ENCODE measurements around the gene MYPOP.

MYPOP gene

DNA sequence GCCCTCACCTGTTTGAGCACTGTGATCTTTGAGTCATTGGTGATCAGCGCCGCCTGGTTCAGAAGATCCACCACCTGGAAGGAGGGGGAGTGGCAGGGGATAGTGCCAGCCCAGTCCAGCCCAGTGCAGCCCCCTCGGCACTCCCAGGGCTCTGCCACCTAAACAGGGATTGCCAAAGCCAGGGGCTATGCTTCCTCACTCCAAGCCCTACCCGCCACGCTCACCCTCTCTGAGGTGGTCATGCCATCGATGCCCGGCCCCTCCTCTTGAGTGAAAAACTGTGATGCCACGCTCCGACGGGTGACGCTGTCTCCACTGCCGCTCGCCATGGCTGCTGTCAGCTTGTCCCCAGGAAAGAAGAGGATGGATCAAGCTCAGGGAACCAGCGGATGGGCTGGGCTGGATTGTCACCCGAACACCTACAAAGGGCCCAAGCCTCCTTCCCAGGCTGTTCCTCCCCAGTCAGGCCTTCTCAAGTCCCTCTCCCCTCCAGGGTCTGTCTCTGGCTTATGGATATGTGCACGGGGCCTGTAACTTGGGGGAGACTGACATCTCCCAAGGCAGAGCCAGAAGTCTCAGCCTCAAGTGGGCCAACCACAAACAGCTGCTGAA is 48.1 kb downstream of the MYPOP start:
- no peaks in the 10 kb centered on the region for H3K4me1 ChIP-seq
- no peak for TF ChIP-seq Cebpa-rat (IDR thresholded peaks at IDR 0.05)
- peaks cover 91 to 100% (median 95%) of the 10 kb centered on the region in 11 experiments for H3K36me3 ChIP-seq
- no peak overlapping the region for H3K27ac ChIP-seq
- no peaks in the 10 kb centered on the region for H3K27me3 ChIP-seq
- no peak overlapping the region for H3K4me2 ChIP-seq
- H3K9me3 ChIP-seq (replicated peaks in 1 of 11) = no peaks in the 10 kb centered on the region
- no peak overlapping the region for H3K4me3 ChIP-seq
- H4K20me1 ChIP-seq = peaks cover 25 to 99% (median 81%) of the 10 kb centered on the region in 11 experiments
- H3K9ac ChIP-seq = no peak overlapping the region

DNA sequence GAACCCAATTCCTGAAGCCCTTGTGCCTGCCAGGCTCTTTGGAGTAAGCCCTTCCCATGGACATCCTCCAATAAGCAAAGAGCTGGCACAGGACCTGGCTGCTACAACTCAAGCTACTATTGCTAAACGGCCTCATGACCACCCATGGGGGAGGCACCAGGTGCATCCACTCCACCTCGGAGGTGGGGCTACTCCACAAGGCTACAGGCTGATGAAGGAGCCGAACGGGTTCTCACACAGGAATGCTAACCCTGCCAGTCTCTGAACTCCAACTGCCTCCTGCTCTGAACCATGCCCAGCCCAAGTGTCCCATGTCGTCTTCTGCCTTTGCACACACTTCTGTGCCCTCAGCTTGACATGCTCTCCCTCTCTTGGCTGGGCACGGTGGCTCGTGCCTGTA is 49.4 kb downstream of the MYPOP start:
- H3K27ac ChIP-seq = no peak overlapping the region
- peaks cover 25 to 99% (median 71%) of the 10 kb centered on the region in 11 experiments for H4K20me1 ChIP-seq
- H3K9ac ChIP-seq = no peak overlapping the region
- H3K4me3 ChIP-seq = no peak overlapping the region
- no peak overlapping the region for H3K4me2 ChIP-seq
- TF ChIP-seq Cebpa-rat (IDR thresholded peaks at IDR 0.05) = no peak
- no peaks in the 10 kb centered on the region for H3K27me3 ChIP-seq
- H3K9me3 ChIP-seq (replicated peaks in 1 of 11) = no peaks in the 10 kb centered on the region
- no peaks in the 10 kb centered on the region for H3K4me1 ChIP-seq
- H3K36me3 ChIP-seq = peaks cover 92 to 100% (median 95%) of the 10 kb centered on the region in 11 experiments

DNA sequence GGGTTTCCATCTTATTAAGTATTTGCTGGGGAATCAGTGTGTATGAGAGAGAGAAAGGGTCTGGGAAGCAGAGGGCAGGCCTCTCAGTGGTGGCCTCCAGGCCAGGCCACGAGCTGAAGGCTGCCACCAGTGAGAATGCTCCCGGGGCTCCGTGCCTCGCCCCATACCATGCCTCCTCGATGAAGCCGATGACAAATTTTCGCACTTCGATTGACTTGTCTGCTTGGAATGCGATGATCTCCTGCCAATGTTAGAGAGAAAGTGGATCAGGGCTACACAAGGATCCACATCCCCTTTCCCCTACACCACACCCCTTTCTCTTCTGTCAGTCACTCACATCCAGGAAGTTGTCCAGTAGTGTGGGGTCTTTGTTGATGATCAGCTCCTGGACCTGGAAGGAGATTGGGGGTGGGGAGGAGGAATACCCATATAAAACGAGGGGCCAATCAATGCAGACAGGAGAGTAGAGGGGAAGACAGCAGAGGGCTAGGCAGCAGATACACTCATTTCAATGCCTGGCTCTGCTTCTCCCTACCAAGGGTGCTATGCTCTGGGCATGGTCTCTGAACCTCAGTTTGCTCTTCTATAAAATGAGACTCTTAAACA is 50.2 kb downstream of the MYPOP start:
- Histone ChIP-seq H3K36me3 (peaks cover 96 to 100% (median 100%) of the 10 kb centered on the region in 11 experiments), H3K27me3 (no peaks in the 10 kb centered on the region), H3K27ac (no peak overlapping the region), H3K4me3 (no peak overlapping the region), H4K20me1 (peaks cover 25 to 97% (median 67%) of the 10 kb centered on the region in 11 experiments), H3K9ac (no peak overlapping the region), H3K9me3 (replicated peaks in 1 of 11) (no peaks in the 10 kb centered on the region), H3K4me2 (no peak overlapping the region), H3K4me1 (no peaks in the 10 kb centered on the region)
- TF ChIP-seq Cebpa-rat (IDR thresholded peaks at IDR 0.05) = no peak

DNA sequence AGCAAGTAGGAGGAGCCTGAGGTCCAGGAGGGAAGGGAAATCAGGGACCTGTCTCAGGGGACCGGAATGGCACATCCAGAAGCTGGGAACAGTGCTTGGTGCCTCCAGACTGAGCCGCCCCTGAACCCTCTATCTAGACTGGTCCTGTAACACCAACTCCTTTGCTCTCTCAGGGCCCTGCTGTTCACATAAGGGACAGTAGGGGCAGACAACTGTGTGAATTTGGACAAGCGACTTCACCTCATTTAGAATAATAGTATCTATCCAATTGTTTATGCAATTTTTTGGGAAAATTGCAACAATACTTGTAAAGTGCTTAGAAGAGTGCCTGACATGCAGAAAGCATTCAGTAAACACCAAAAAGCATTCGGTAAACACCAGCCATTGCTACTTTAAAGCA is 53.5 kb downstream of the MYPOP start:
- no peaks in the 10 kb centered on the region for H3K27me3 ChIP-seq
- H3K9me3 ChIP-seq (replicated peaks in 1 of 11) = no peaks in the 10 kb centered on the region
- H4K20me1 ChIP-seq = peaks cover 1 to 96% (median 52%) of the 10 kb centered on the region in 11 experiments; a peak in 20 of 22 replicates
- no peak overlapping the region for H3K9ac ChIP-seq
- H3K36me3 ChIP-seq = peaks cover 100% of the 10 kb centered on the region in 11 experiments
- H3K4me2 ChIP-seq = no peak overlapping the region
- no peak overlapping the region for H3K4me3 ChIP-seq
- H3K27ac ChIP-seq = no peak overlapping the region
- TF ChIP-seq Cebpa-rat (IDR thresholded peaks at IDR 0.05) = no peak
- no peaks in the 10 kb centered on the region for H3K4me1 ChIP-seq

DNA sequence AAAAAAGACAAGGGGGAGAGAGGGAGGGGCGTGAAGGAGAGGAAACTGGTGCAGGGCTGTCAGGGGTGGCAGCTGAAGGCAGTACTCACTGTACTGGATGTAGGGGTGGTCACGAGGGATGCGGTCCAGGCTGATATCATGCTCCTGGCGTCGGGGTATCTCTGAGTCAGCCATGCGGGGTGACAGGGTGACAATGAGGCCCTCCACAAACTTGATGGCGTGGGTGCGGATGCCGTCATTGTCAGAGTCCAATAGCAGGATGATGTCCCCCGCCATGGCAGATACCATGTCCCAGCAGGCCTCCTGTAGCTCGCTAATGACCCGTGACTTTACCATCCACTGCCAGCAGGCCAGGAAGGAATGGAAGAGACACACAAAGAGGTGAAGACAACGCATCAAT is 54.8 kb downstream of the MYPOP start:
- peaks cover 100% of the 10 kb centered on the region in 11 experiments for H3K36me3 ChIP-seq
- no peak overlapping the region for H3K9ac ChIP-seq
- no peaks in the 10 kb centered on the region for H3K9me3 ChIP-seq (replicated peaks in 1 of 11)
- no peak overlapping the region for H3K4me2 ChIP-seq
- peaks cover 0 to 93% (median 44%) of the 10 kb centered on the region in 11 experiments; a peak in 19 of 22 replicates for H4K20me1 ChIP-seq
- no peak for TF ChIP-seq Cebpa-rat (IDR thresholded peaks at IDR 0.05)
- no peak overlapping the region for H3K4me3 ChIP-seq
- no peak overlapping the region for H3K27ac ChIP-seq
- no peaks in the 10 kb centered on the region for H3K27me3 ChIP-seq
- no peaks in the 10 kb centered on the region for H3K4me1 ChIP-seq

DNA sequence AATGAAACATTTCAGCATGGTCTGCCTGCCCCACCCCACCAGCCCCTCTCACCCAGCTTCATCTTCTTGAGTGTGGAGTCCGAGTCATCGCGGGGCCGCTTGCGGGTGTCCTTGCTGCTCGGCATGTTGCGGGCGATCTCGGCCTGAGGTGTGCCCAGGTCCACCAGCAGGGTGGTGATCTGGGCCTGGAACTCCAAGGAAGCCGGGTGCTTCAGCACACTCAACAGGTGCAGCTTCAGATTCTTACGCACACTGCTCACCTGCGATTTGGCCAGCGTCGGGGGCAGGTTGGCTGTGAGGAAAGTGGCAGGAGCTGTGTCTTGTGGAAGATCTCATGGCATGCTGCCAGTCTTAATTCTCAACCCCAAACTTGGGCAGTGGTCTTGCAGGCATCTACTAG is 60.2 kb downstream of the MYPOP start:
- Histone ChIP-seq H3K4me2 (no peak overlapping the region), H3K36me3 (peaks cover 100% of the 10 kb centered on the region in 11 experiments), H3K27me3 (no peaks in the 10 kb centered on the region), H3K27ac (no peak overlapping the region), H3K9me3 (replicated peaks in 1 of 11) (no peaks in the 10 kb centered on the region), H4K20me1 (peaks cover 0 to 93% (median 50%) of the 10 kb centered on the region in 11 experiments; a peak in 19 of 22 replicates), H3K9ac (no peak overlapping the region), H3K4me1 (no peaks in the 10 kb centered on the region), H3K4me3 (no peak overlapping the region)
- no peak for TF ChIP-seq Cebpa-rat (IDR thresholded peaks at IDR 0.05)
